Suprapubic skin (tissue), 4 donors: ENCODE data around the gene OR10A6. TPM values are rescaled to one million over a fixed set of nuclear protein-coding genes. Genes with fewer than 3 reads are reported as not detected.

Source experiments
- DNase-seq, 2 donors: peaks; one replicate each; pipeline ENCODE4 v3.0.0-alpha.2; 2019; ENCODE audit warnings: low spot score in 2 of 2
- H3K27ac ChIP-seq: fragments of 200-600 bp; sonication (generic); one replicate; pipeline ENCODE4 v1.5.1; 2019
- H3K27me3 ChIP-seq: fragments of 200-600 bp; sonication (generic); one replicate; pipeline ENCODE4 v1.5.1; 2019
- H3K36me3 ChIP-seq: fragments of 200-600 bp; sonication (generic); one replicate; pipeline ENCODE4 v1.5.1; 2019
- H3K4me1 ChIP-seq: fragments of 200-600 bp; sonication (generic); one replicate; pipeline ENCODE4 v1.5.1; 2019
- H3K4me3 ChIP-seq: fragments of 200-600 bp; sonication (generic); one replicate; pipeline ENCODE4 v1.5.1; 2019; ENCODE audit warnings: mild to moderate bottlenecking
- H3K9me3 ChIP-seq: fragments of 200-600 bp; sonication (generic); one replicate; pipeline ENCODE4 v1.5.1; 2019
- EP300 ChIP-seq: sonication (generic); formaldehyde crosslinking; IDR thresholded peaks from one replicate; pipeline ENCODE4 v1.6.1; 2017; ENCODE audit warnings: antibody characterized with exemption
- POLR2A ChIP-seq, 2 donors: fragments of 450-650 bp; IDR thresholded peaks; one replicate each; pipeline ENCODE4 v1.6.1; 2017; ENCODE audit warnings: antibody characterized with exemption in 2 of 2, mild to moderate bottlenecking in 2 of 2, moderate library complexity in 2 of 2
- POLR2AphosphoS5 ChIP-seq, 3 donors: sonication (generic); formaldehyde crosslinking; IDR thresholded peaks; one replicate each; pipeline ENCODE4 v1.6.1; 2017; ENCODE audit warnings: antibody characterized with exemption in 3 of 3
- WGBS: methylation state at CpG from one replicate; pipeline ENCODE4 v1.1.5; 2018; 5-methylcytosine and 5-hydroxymethylcytosine counted together
- total RNA-seq, 4 donors: library from RNA; depleted of rRNA; stranded (reverse); fragments of >200 nt; gene quantifications; one replicate each; pipeline ENCODE4 v1.1.0, GENCODE V29; 2016
- TF ChIP-seq, protein P1 (sequence below), 2 donors: fragments of 200-600 bp in 1 of 2; fragments of 450-650 bp in 1 of 2; sonication (generic) in 1 of 2; IDR thresholded peaks; one replicate each; pipeline ENCODE4 v1.5.1; 2016 to 2019; ENCODE audit warnings: antibody characterized with exemption in 2 of 2, mild to moderate bottlenecking in 1 of 2, moderate library complexity in 1 of 2

OR10A6 gene
- total RNA-seq, 4 donors from 2014 or later: 0.08 TPM; not detected in 3

DNA sequence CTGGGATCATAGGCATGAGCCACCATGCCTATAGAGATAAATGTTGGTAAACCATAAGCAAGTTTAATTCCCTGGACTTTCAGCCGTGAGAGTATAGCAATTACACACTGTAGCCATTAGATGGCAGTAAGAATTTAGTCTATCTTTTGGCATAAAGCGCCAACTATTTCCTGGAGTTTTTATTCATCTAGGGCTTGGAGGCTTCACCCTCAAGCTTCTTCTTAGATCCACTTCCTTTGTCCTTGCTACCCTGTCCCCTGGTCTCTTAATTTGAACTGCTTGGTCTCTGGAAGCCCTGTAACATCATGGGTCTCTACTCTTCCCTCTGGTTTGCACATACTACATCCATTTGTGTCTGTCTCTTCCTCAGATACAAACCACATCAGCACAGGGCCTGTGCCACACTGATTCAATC is 38.2 kb downstream of the OR10A6 start:
- peaks cover 5% of the 10 kb centered on the region for H3K4me1 ChIP-seq
- WGBS: 7% methylated on average over 2 of the region's 2 CpGs
- no peak overlapping the region for H3K27ac ChIP-seq
- no peaks in the 10 kb centered on the region for H3K27me3 ChIP-seq
- TF ChIP-seq, protein P1, sequence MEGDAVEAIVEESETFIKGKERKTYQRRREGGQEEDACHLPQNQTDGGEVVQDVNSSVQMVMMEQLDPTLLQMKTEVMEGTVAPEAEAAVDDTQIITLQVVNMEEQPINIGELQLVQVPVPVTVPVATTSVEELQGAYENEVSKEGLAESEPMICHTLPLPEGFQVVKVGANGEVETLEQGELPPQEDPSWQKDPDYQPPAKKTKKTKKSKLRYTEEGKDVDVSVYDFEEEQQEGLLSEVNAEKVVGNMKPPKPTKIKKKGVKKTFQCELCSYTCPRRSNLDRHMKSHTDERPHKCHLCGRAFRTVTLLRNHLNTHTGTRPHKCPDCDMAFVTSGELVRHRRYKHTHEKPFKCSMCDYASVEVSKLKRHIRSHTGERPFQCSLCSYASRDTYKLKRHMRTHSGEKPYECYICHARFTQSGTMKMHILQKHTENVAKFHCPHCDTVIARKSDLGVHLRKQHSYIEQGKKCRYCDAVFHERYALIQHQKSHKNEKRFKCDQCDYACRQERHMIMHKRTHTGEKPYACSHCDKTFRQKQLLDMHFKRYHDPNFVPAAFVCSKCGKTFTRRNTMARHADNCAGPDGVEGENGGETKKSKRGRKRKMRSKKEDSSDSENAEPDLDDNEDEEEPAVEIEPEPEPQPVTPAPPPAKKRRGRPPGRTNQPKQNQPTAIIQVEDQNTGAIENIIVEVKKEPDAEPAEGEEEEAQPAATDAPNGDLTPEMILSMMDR (IDR thresholded peaks at IDR 0.05): peak; percentile 36 to 68
- no peak for TF ChIP-seq POLR2AphosphoS5 (IDR thresholded peaks at IDR 0.05)
- TF ChIP-seq POLR2A (IDR thresholded peaks at IDR 0.05): no peak
- H3K4me3 ChIP-seq: no peak overlapping the region
- DNase-seq: no peak
- H3K36me3 ChIP-seq: no peaks in the 10 kb centered on the region
- H3K9me3 ChIP-seq: no peaks in the 10 kb centered on the region

- H3K4me1 ChIP-seq: peaks cover 5% of the 10 kb centered on the region
- H3K36me3 ChIP-seq: no peaks in the 10 kb centered on the region
- TF ChIP-seq POLR2AphosphoS5 (IDR thresholded peaks at IDR 0.05): no peak
- no peak overlapping the region for H3K4me3 ChIP-seq
- H3K27me3 ChIP-seq: no peaks in the 10 kb centered on the region
- H3K9me3 ChIP-seq: no peaks in the 10 kb centered on the region
- no peak overlapping the region for H3K27ac ChIP-seq
- WGBS: 47% methylated on average over 6 of the region's 6 CpGs
- no peak for DNase-seq
Measured at GRCh38 chr11:7892059-7892699, 38.9 kb downstream of the OR10A6 start.

DNA sequence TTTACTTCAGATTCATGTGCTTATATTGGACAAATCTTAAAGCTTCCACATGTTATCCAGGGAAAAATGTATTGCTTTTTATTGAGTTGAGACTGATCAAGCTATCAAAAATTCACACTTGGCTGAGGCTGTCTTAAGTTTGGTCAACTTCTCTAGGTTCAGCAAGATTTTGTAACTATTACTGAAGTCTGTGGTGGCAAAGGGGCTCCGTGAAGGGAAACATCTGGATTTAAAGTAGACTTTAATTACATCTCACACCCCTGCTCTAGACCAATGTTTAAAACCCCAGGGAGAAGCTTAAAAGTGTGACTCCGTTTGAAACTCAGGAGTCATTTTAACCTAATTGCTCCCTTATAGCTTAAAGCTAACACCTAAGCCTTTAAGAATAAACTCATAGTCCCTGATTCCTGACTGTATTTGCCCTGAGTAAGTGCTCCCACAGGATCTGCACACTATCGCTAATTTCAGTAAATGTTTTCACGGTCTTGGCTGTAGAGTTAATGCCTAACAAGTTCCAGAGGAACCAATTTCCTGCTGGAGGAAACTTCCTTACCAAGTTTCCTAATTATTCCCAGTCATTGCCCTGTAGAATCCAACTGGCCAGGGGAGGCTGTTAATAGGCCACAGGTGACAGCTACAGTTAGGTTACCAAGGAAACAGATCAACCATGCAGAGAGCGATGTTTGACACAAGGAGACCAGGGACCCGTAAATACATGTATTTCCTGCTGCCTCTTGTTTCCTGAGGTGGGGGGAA is 40.5 kb downstream of the OR10A6 start:
- Histone ChIP-seq H3K4me3 (no peak overlapping the region), H3K36me3 (no peaks in the 10 kb centered on the region), H3K27me3 (no peaks in the 10 kb centered on the region), H3K4me1 (peaks cover 5% of the 10 kb centered on the region), H3K9me3 (no peaks in the 10 kb centered on the region), H3K27ac (no peak overlapping the region)
- no peak for TF ChIP-seq POLR2AphosphoS5 (IDR thresholded peaks at IDR 0.05)
- TF ChIP-seq, protein P1 (IDR thresholded peaks at IDR 0.05): no peak
- no peak for TF ChIP-seq POLR2A (IDR thresholded peaks at IDR 0.05)
- no peak for TF ChIP-seq EP300
- 36% methylated on average over 6 of the region's 6 CpGs for WGBS
- DNase-seq: no peak

- TF ChIP-seq POLR2A (IDR thresholded peaks at IDR 0.05) (no peak), POLR2AphosphoS5 (IDR thresholded peaks at IDR 0.05) (no peak), EP300 (no peak)
- TF ChIP-seq, protein P1 (IDR thresholded peaks at IDR 0.05): no peak
- Histone ChIP-seq H3K27ac (no peak overlapping the region), H3K9me3 (no peaks in the 10 kb centered on the region), H3K36me3 (no peaks in the 10 kb centered on the region), H3K4me1 (peaks cover 5% of the 10 kb centered on the region), H3K27me3 (no peaks in the 10 kb centered on the region), H3K4me3 (no peak overlapping the region)
- WGBS: 47% methylated on average over 5 of the region's 5 CpGs
- DNase-seq: no peak
Measured at GRCh38 chr11:7889985-7890384, 41.1 kb downstream of the OR10A6 start.

- Histone ChIP-seq H3K4me3 (no peak overlapping the region), H3K27ac (no peak overlapping the region), H3K4me1 (no peaks in the 10 kb centered on the region), H3K9me3 (no peaks in the 10 kb centered on the region), H3K27me3 (no peaks in the 10 kb centered on the region), H3K36me3 (no peaks in the 10 kb centered on the region)
- DNase-seq: no peak
- TF ChIP-seq POLR2AphosphoS5 (IDR thresholded peaks at IDR 0.05) (no peak), EP300 (no peak), POLR2A (IDR thresholded peaks at IDR 0.05) (no peak)
- TF ChIP-seq, protein P1 (IDR thresholded peaks at IDR 0.05): no peak
- WGBS: 52% methylated on average over 3 of the region's 3 CpGs
Measured at GRCh38 chr11:7882860-7883259, 48.2 kb downstream of the OR10A6 start.

Other genes with a start within 250 kb of the OR10A6 start
- gene OVCH2, start 224.8 kb downstream of the OR10A6 start, total RNA-seq: 10 to 100 TPM in 2 of 4 donors, 1 to 10 TPM in 2; 6.2 to 44.0 (median 20.3) TPM
- 10 to 100 TPM in 1 of 4 donors, 1 to 10 TPM in 3; 1.8 to 17.2 (median 2.5) TPM for gene OR5P2, start 134.3 kb downstream of the OR10A6 start, total RNA-seq
- 10 to 100 TPM in 1 of 4 donors, 1 to 10 TPM in 3; 2.3 to 19.2 (median 3.7) TPM for gene OR5P3, start 100.4 kb downstream of the OR10A6 start, total RNA-seq
- not detected for gene OR10A3, start 10.4 kb upstream of the OR10A6 start, total RNA-seq
- 10 to 100 TPM; 12.9 to 68.0 (median 42.4) TPM for gene NLRP10, start 34.2 kb upstream of the OR10A6 start, total RNA-seq
- 100 to 1,000 TPM; 335 to 691 (median 463) TPM for gene EIF3F, start 56.1 kb upstream of the OR10A6 start, total RNA-seq
- 1 to 10 TPM; 1.9 to 8.5 (median 3.0) TPM for gene TUB, start 149.9 kb upstream of the OR10A6 start, total RNA-seq
- 100 to 1,000 TPM in 1 of 4 donors, 10 to 100 TPM in 3; 20.5 to 118 (median 35.1) TPM for gene RIC3, start 237.8 kb upstream of the OR10A6 start, total RNA-seq